Activated CD8-positive, alpha-beta memory T cell treated with anti-CD3 and anti-CD28 coated beads for 1 hour (primary cell): ENCODE results near the gene NFIC.
"Not testable (repeated sequence)": the region's sequence is repeated elsewhere in the genome, so short reads cannot be mapped to it uniquely, and the experiment has no call there.

Source experiments
- DNase-seq, 2 donors: peaks; one replicate each; pipeline ENCODE4 v3.0.0-alpha.2; 2020; ENCODE audit warnings: low read depth in 1 of 2; ENCODE audit errors: extremely low read depth in 1 of 2

NFIC gene

GRCh38 chr19:3336680-3337523 is 29.5 kb upstream of the NFIC start:
- DNase-seq = no peak

GRCh38 chr19:3338541-3339181 is 27.7 kb upstream of the NFIC start:
- DNase-seq = peak in 1 of 2 donors; percentile 42

GRCh38 chr19:3340340-3340739 is 26.0 kb upstream of the NFIC start:
- DNase-seq = no peak

GRCh38 chr19:3342246-3342645 is 24.1 kb upstream of the NFIC start:
- no peak for DNase-seq

GRCh38 chr19:3342962-3343361 is 23.4 kb upstream of the NFIC start:
- DNase-seq = not testable (repeated sequence)

GRCh38 chr19:3343619-3344502 is 22.5 kb upstream of the NFIC start:
- DNase-seq = no peak

- no peak for DNase-seq
Measured at GRCh38 chr19:3344608-3345598, 21.5 kb upstream of the NFIC start.

- DNase-seq = no peak
Measured at GRCh38 chr19:3345850-3346460, 20.4 kb upstream of the NFIC start.

GRCh38 chr19:3346677-3347353 is 19.6 kb upstream of the NFIC start:
- DNase-seq = no peak

- no peak for DNase-seq
Measured at GRCh38 chr19:3348042-3348441, 18.3 kb upstream of the NFIC start.

- DNase-seq = not testable (repeated sequence)
Measured at GRCh38 chr19:3348469-3348868, 17.9 kb upstream of the NFIC start.

GRCh38 chr19:3350014-3350663 is 16.2 kb upstream of the NFIC start:
- DNase-seq = no peak

GRCh38 chr19:3351702-3352447 is 14.5 kb upstream of the NFIC start:
- DNase-seq = no peak

- DNase-seq = no peak
Measured at GRCh38 chr19:3353493-3353892, 12.9 kb upstream of the NFIC start.

GRCh38 chr19:3356805-3357204 is 9.6 kb upstream of the NFIC start:
- DNase-seq = no peak

- no peak for DNase-seq
Measured at GRCh38 chr19:3357271-3357991, 9.0 kb upstream of the NFIC start.

- no peak for DNase-seq
Measured at GRCh38 chr19:3357992-3358688, 8.2 kb upstream of the NFIC start.
